Daoy (cell line): ENCODE results near the gene RIPOR2. TPM values are rescaled to one million over a fixed set of nuclear protein-coding genes. Genes with fewer than 3 reads are reported as not detected.
A peak's percentile ranks its signal among the peaks of the same experiment; 100 is the strongest.
"Not testable (repeated sequence)": the region's sequence is repeated elsewhere in the genome, so short reads cannot be mapped to it uniquely, and the experiment has no call there.

Source experiments
- DNase-seq: peaks from one replicate; pipeline ENCODE4 v3.0.0-alpha.2; 2015; ENCODE audit warnings: low read depth
- total RNA-seq: library from RNA; depleted of rRNA; stranded (reverse); fragments of >200 nt; shearing (Covaris generic); gene quantifications from 2 replicates; pipeline ENCODE4 v1.2.3, GENCODE V29; 2014

RIPOR2 gene
- total RNA-seq, 1 experiment from 2014 or later: 0.06 TPM

GRCh38 chr6:24877747-24878146 lies 58.0 kb downstream of the RIPOR2 start:
- not testable (repeated sequence) for DNase-seq

GRCh38 chr6:24876499-24877465 lies 59.0 kb downstream of the RIPOR2 start:
- DNase-seq: no peak

- no peak for DNase-seq
These were observed 60.2 kb downstream of the RIPOR2 start for GRCh38 chr6:24875534-24875901.

GRCh38 chr6:24874776-24875533 lies 60.8 kb downstream of the RIPOR2 start:
- DNase-seq: no peak

- no peak for DNase-seq
These were observed 61.6 kb downstream of the RIPOR2 start for GRCh38 chr6:24874128-24874527.

- no peak for DNase-seq
These were observed 63.0 kb downstream of the RIPOR2 start for GRCh38 chr6:24872779-24873178.

GRCh38 chr6:24868765-24869164 lies 67.0 kb downstream of the RIPOR2 start:
- DNase-seq: no peak

- no peak for DNase-seq
These were observed 68.6 kb downstream of the RIPOR2 start for GRCh38 chr6:24867104-24867703.

- no peak for DNase-seq
These were observed 70.6 kb downstream of the RIPOR2 start for GRCh38 chr6:24865161-24865560.

- DNase-seq: peak; percentile 47
These were observed 71.4 kb downstream of the RIPOR2 start for GRCh38 chr6:24864343-24864742.

GRCh38 chr6:24861934-24862333 lies 73.8 kb downstream of the RIPOR2 start:
- DNase-seq: no peak

GRCh38 chr6:24859608-24860200 lies 76.1 kb downstream of the RIPOR2 start:
- peak; percentile 26 for DNase-seq

GRCh38 chr6:24859132-24859531 lies 76.6 kb downstream of the RIPOR2 start:
- DNase-seq: no peak

- DNase-seq: no peak
These were observed 77.5 kb downstream of the RIPOR2 start for GRCh38 chr6:24858177-24858653.

- no peak for DNase-seq
These were observed 78.7 kb downstream of the RIPOR2 start for GRCh38 chr6:24856901-24857670.

GRCh38 chr6:24856246-24856599 lies 79.5 kb downstream of the RIPOR2 start:
- DNase-seq: no peak

GRCh38 chr6:24855395-24856245 lies 80.1 kb downstream of the RIPOR2 start:
- peak; percentile 73 for DNase-seq

- DNase-seq: no peak
These were observed 81.6 kb downstream of the RIPOR2 start for GRCh38 chr6:24854077-24854666.

GRCh38 chr6:24851086-24851485 lies 84.7 kb downstream of the RIPOR2 start:
- no peak for DNase-seq

GRCh38 chr6:24849713-24850112 lies 86.0 kb downstream of the RIPOR2 start:
- no peak for DNase-seq
